Motor neuron (in vitro differentiated cells): ENCODE measurements around the gene FYN. TPM values are rescaled to one million over a fixed set of nuclear protein-coding genes. Genes with fewer than 3 reads are reported as not detected.
"Not testable (repeated sequence)": the region's sequence is repeated elsewhere in the genome, so short reads cannot be mapped to it uniquely, and the experiment has no call there.

Experiments
- ATAC-seq, 8 experiments: fragments of 200-7000 bp; cut with Tn5 transposase; replicated peaks in 6 of 8; 2 replicates each; pipeline ENCODE4 v1.8.0; 2021; ENCODE audit warnings: mild to moderate bottlenecking in 8 of 8, moderate library complexity in 8 of 8
- H3K27ac ChIP-seq, 2 donors: fragments of 250-450 bp; sonication (Bioruptor Pico); 2 replicates each; pipeline ENCODE4 v1.9.0; 2021; ENCODE audit warnings: antibody characterized with exemption in 2 of 2, mild to moderate bottlenecking in 2 of 2, moderate library complexity in 1 of 2
- H3K4me1 ChIP-seq, 2 donors: fragments of 250-450 bp; sonication (Bioruptor Pico); replicated peaks in 1 of 2; 2 replicates each; pipeline ENCODE4 v1.6.1; 2021; ENCODE audit warnings: antibody characterized with exemption in 2 of 2, mild to moderate bottlenecking in 2 of 2, moderate library complexity in 1 of 2
- H3K4me3 ChIP-seq, 5 donors: fragments of 250-450 bp; sonication (Bioruptor Pico); 2 replicates each; pipeline ENCODE4 v1.9.0; 2021; ENCODE audit warnings: antibody characterized with exemption in 5 of 5, mild to moderate bottlenecking in 5 of 5, moderate library complexity in 4 of 5
- WGBS, 10 experiments: fragments of 450-650 bp; shearing (Covaris generic); methylation state at CpG; one replicate each; pipeline ENCODE4 v1.0.0; 2022; 5-methylcytosine and 5-hydroxymethylcytosine counted together
- in situ Hi-C, 9 experiments: fragments of 400-800 bp; cut with MboI; loops; one replicate each; pipeline ENCODE4 v1.15.0; 2021; ENCODE audit warnings: low sequenced_read_pairs in 9 of 9, low pct_unique_long_range_greater_than_20kb in 2 of 9; ENCODE audit not compliant: unreplicated experiment in 9 of 9
- total RNA-seq, 8 experiments: library from RNA; unstranded; fragments of 300-600 nt; gene quantifications; 2 replicates each; pipeline versions ENCODE4 v1.2.3 to v1.2.4, GENCODE V29; 2022

Gene FYN
- total RNA-seq, 8 experiments from 2014 or later = 4.9 to 237 (median 111) TPM

- WGBS, 10 experiments = 50 to 100% (median 67%) methylated on average over 1 to 2 of the region's 2 CpGs; no CpG with 5 or more reads in 1 of the 10 experiments
- no peak overlapping the region for H3K4me3 ChIP-seq
- H3K4me1 ChIP-seq = peaks cover 6 to 24% of the 10 kb centered on the region in 2 donors
- H3K27ac ChIP-seq = no peak overlapping the region
- peak in 1 of 8 experiments; percentile 9 for ATAC-seq
- in situ Hi-C loops = no loop called here
Observed at GRCh38 chr6:111653979-111654378, 219.3 kb downstream of the FYN start.

- in situ Hi-C loops = no loop called here
- ATAC-seq = peak in 2 of 8 experiments; percentile 22 to 37
- 78 to 100% (median 100%) methylated on average over 1 of the region's 1 CpG; no CpG with 5 or more reads in 1 of the 10 experiments for WGBS, 10 experiments
- Histone ChIP-seq H3K27ac (no peak overlapping the region), H3K4me1 (peaks cover 6 to 24% of the 10 kb centered on the region in 2 donors), H3K4me3 (no peak overlapping the region)
Observed at GRCh38 chr6:111653434-111653833, 219.8 kb downstream of the FYN start.

- WGBS, 10 experiments = 49 to 100% (median 82%) methylated on average over 2 to 5 of the region's 5 CpGs; no CpG with 5 or more reads in 2 of the 10 experiments
- Histone ChIP-seq H3K4me3 (no peak overlapping the region), H3K4me1 (peaks cover 0 to 24% of the 10 kb centered on the region in 2 donors), H3K27ac (no peak overlapping the region)
- in situ Hi-C loops = no loop called here
- no peak for ATAC-seq
Observed at GRCh38 chr6:111652156-111652555, 221.1 kb downstream of the FYN start.

- WGBS, 10 experiments = 69 to 100% (median 90%) methylated on average over 1 to 11 of the region's 13 CpGs; no CpG with 5 or more reads in 1 of the 10 experiments
- peak in 6 of 8 experiments; percentile 34 to 44 (median 38) for ATAC-seq
Observed at GRCh38 chr6:111651185-111652034, 221.8 kb downstream of the FYN start.

GRCh38 chr6:111650049-111650448 is 223.2 kb downstream of the FYN start:
- in situ Hi-C loops = no loop called here
- Histone ChIP-seq H3K27ac (no peak overlapping the region), H3K4me3 (no peak overlapping the region), H3K4me1 (peaks cover 0 to 24% of the 10 kb centered on the region in 2 donors)
- WGBS, 10 experiments = 58 to 100% (median 80%) methylated on average over 1 to 9 of the region's 9 CpGs
- no peak for ATAC-seq

More at GRCh38 chr6:111651185-111652034, 221.8 kb downstream of the FYN start:
- H3K27ac ChIP-seq = no peak overlapping the region
- no peak overlapping the region for H3K4me3 ChIP-seq
- in situ Hi-C loops = no loop called here
- H3K4me1 ChIP-seq = peaks cover 0 to 24% of the 10 kb centered on the region in 2 donors

- H3K4me1 ChIP-seq = peaks cover 0 to 12% of the 10 kb centered on the region in 2 donors
- in situ Hi-C loops = loop anchor here in 1 of 9 experiments (25.0 kb wide), 1 partner anchor 286 kb away; no protein-coding TSS in a partner anchor
- no peak overlapping the region for H3K27ac ChIP-seq
Observed at GRCh38 chr6:111648100-111648499, 225.2 kb downstream of the FYN start.

GRCh38 chr6:111646942-111647341 is 226.3 kb downstream of the FYN start:
- in situ Hi-C loops = loop anchor here in 1 of 9 experiments (25.0 kb wide), 1 partner anchor 285 kb away; no protein-coding TSS in a partner anchor
- ATAC-seq = peak in 3 of 8 experiments; percentile 68 to 85 (median 80)
- WGBS, 10 experiments = 0 to 100% (median 65%) methylated on average over 1 to 5 of the region's 8 CpGs; no CpG with 5 or more reads in 4 of the 10 experiments
- H3K4me3 ChIP-seq = no peak overlapping the region
- H3K4me1 ChIP-seq = peaks cover 0 to 2% of the 10 kb centered on the region in 2 donors
- no peak overlapping the region for H3K27ac ChIP-seq

More at GRCh38 chr6:111648100-111648499, 225.2 kb downstream of the FYN start:
- 74 to 100% (median 100%) methylated on average over 1 to 3 of the region's 5 CpGs; no CpG with 5 or more reads in 3 of the 10 experiments for WGBS, 10 experiments
- H3K4me3 ChIP-seq = no peak overlapping the region
- ATAC-seq = no peak

- no peak overlapping the region for H3K27ac ChIP-seq
- in situ Hi-C loops = loop anchor here in 1 of 9 experiments (25.0 kb wide), 1 partner anchor 284 kb away; no protein-coding TSS in a partner anchor
- no peaks in the 10 kb centered on the region for H3K4me1 ChIP-seq
- 71 to 100% (median 94%) methylated on average over 1 to 2 of the region's 2 CpGs; no CpG with 5 or more reads in 1 of the 10 experiments for WGBS, 10 experiments
- H3K4me3 ChIP-seq = no peak overlapping the region
- ATAC-seq = no peak
Observed at GRCh38 chr6:111646034-111646433, 227.2 kb downstream of the FYN start.

GRCh38 chr6:111644893-111645430 is 228.3 kb downstream of the FYN start:
- WGBS, 10 experiments = 0 to 100% (median 80%) methylated on average over 1 to 2 of the region's 4 CpGs; no CpG with 5 or more reads in 5 of the 10 experiments
- ATAC-seq = no peak
- no peak overlapping the region for H3K4me3 ChIP-seq
- in situ Hi-C loops = loop anchor here in 1 of 9 experiments (25.0 kb wide), 1 partner anchor 283 kb away; no protein-coding TSS in a partner anchor
- no peak overlapping the region for H3K27ac ChIP-seq
- H3K4me1 ChIP-seq = no peaks in the 10 kb centered on the region

GRCh38 chr6:111642463-111643158 is 230.6 kb downstream of the FYN start:
- ATAC-seq = peak; percentile 43 to 96 (median 66)
- Histone ChIP-seq H3K4me3 (no peak overlapping the region), H3K27ac (no peak overlapping the region), H3K4me1 (no peaks in the 10 kb centered on the region)
- WGBS, 10 experiments = 23 to 67% (median 43%) methylated on average over 2 to 7 of the region's 7 CpGs
- in situ Hi-C loops = loop anchor here in 1 of 9 experiments (25.0 kb wide), 1 partner anchor 280 kb away; no protein-coding TSS in a partner anchor

GRCh38 chr6:111639266-111639665 is 234.0 kb downstream of the FYN start:
- ATAC-seq = no peak
- in situ Hi-C loops = loop anchor here in 1 of 9 experiments (25.0 kb wide), 1 partner anchor 277 kb away; no protein-coding TSS in a partner anchor
- Histone ChIP-seq H3K4me1 (no peaks in the 10 kb centered on the region), H3K27ac (no peak overlapping the region), H3K4me3 (no peak overlapping the region)

GRCh38 chr6:111634981-111635380 is 238.3 kb downstream of the FYN start:
- in situ Hi-C loops = loop anchor here in 1 of 9 experiments (25.0 kb wide), 1 partner anchor 273 kb away; no protein-coding TSS in a partner anchor
- not testable (repeated sequence) for ATAC-seq, H3K4me1 ChIP-seq, H3K4me3 ChIP-seq, H3K27ac ChIP-seq
- no CpG with 5 or more reads among the region's 1 CpG for WGBS, 10 experiments
